Astrocyte (in vitro differentiated cells and primary cell): ENCODE results near the gene POLE3. TPM values are rescaled to one million over a fixed set of nuclear protein-coding genes. Genes with fewer than 3 reads are reported as not detected.

ENCODE experiments used
- DNase-seq: peaks from one replicate; pipeline ENCODE4 v3.0.0-alpha.2; 2010; ENCODE audit warnings: low read depth
- FAIRE-seq: peaks from 2 replicates; lab custom pipeline; 2011; peaks lifted over from hg19 to GRCh38; lab: Jason Lieb, UNC
- H2AFZ ChIP-seq: 2 replicates; pipeline ENCODE4 v1.6.0; 2012; ENCODE audit warnings: low read depth, low read length, inconsistent platforms
- H3K27ac ChIP-seq: 2 replicates; pipeline ENCODE4 v1.5.1; 2011; ENCODE audit warnings: low read depth, low read length, inconsistent platforms
- H3K27me3 ChIP-seq: 2 replicates; pipeline ENCODE4 v1.6.0; 2011; ENCODE audit warnings: low read length, inconsistent platforms; ENCODE audit not compliant: insufficient read depth
- H3K36me3 ChIP-seq: 2 replicates; pipeline ENCODE4 v1.5.1; 2011; ENCODE audit warnings: low read length, inconsistent platforms; ENCODE audit not compliant: insufficient read depth
- H3K4me1 ChIP-seq: 2 replicates; pipeline ENCODE4 v1.5.1; 2011; ENCODE audit warnings: low read length, inconsistent platforms; ENCODE audit not compliant: insufficient read depth
- H3K4me2 ChIP-seq: 2 replicates; pipeline ENCODE4 v1.6.0; 2012; ENCODE audit warnings: low read length, inconsistent platforms
- H3K4me3 ChIP-seq: 2 replicates; pipeline ENCODE4 v1.5.1; 2011; ENCODE audit warnings: low read depth, mild to moderate bottlenecking, low read length, inconsistent platforms; ENCODE audit not compliant: insufficient read depth
- H3K79me2 ChIP-seq: 2 replicates; pipeline ENCODE4 v1.6.0; 2012; ENCODE audit warnings: mild to moderate bottlenecking, low read length, inconsistent platforms; ENCODE audit not compliant: insufficient read depth
- H3K9ac ChIP-seq: 2 replicates; pipeline ENCODE4 v1.6.0; 2012; ENCODE audit warnings: mild to moderate bottlenecking, low read length, inconsistent platforms
- H3K9me3 ChIP-seq: 2 replicates; pipeline ENCODE4 v1.5.1; 2012; ENCODE audit warnings: low read depth, mild to moderate bottlenecking, low read length, inconsistent platforms; ENCODE audit not compliant: insufficient read depth
- H4K20me1 ChIP-seq: 2 replicates; pipeline ENCODE4 v1.6.0; 2012; ENCODE audit warnings: low read length, inconsistent platforms; ENCODE audit not compliant: insufficient read depth
- H3K27ac Mint-ChIP-seq: one replicate; pipeline ENCODE4 v1.8.0; 2021; ENCODE audit warnings: mild to moderate bottlenecking, mixed read lengths; ENCODE audit not compliant: unreplicated experiment
- H3K27me3 Mint-ChIP-seq: one replicate; pipeline ENCODE4 v1.8.0; 2021; ENCODE audit warnings: low read depth, mixed read lengths; ENCODE audit not compliant: unreplicated experiment
- H3K36me3 Mint-ChIP-seq: one replicate; pipeline ENCODE4 v1.8.0; 2021; ENCODE audit warnings: low read depth, mixed read lengths; ENCODE audit not compliant: unreplicated experiment
- H3K4me1 Mint-ChIP-seq: one replicate; pipeline ENCODE4 v1.8.0; 2021; ENCODE audit warnings: low read depth, mixed read lengths; ENCODE audit not compliant: unreplicated experiment
- H3K4me3 Mint-ChIP-seq: one replicate; pipeline ENCODE4 v1.8.0; 2021; ENCODE audit warnings: mild to moderate bottlenecking, moderate library complexity, mixed read lengths; ENCODE audit not compliant: unreplicated experiment
- H3K9me3 Mint-ChIP-seq: one replicate; pipeline ENCODE4 v1.8.0; 2021; ENCODE audit warnings: mild to moderate bottlenecking, mixed read lengths; ENCODE audit not compliant: unreplicated experiment
- EZH2 ChIP-seq: IDR thresholded peaks from 2 replicates; pipeline ENCODE4 v1.6.1; 2012; ENCODE audit warnings: mild to moderate bottlenecking, low read length, inconsistent platforms; ENCODE audit not compliant: insufficient read depth
- total RNA-seq: library from RNA; stranded (reverse); gene quantifications from 2 replicates; pipeline ENCODE4 v1.2.1, GENCODE V29; 2021
- TF ChIP-seq, protein P1 (sequence below): IDR thresholded peaks from 2 replicates; pipeline ENCODE4 v1.5.1; 2011; ENCODE audit warnings: low read depth, mild to moderate bottlenecking, inconsistent platforms, low read length, moderate library complexity; ENCODE audit not compliant: insufficient read depth

The POLE3 gene
- total RNA-seq, 1 donor from 2014 or later, result 36.6 TPM

DNA sequence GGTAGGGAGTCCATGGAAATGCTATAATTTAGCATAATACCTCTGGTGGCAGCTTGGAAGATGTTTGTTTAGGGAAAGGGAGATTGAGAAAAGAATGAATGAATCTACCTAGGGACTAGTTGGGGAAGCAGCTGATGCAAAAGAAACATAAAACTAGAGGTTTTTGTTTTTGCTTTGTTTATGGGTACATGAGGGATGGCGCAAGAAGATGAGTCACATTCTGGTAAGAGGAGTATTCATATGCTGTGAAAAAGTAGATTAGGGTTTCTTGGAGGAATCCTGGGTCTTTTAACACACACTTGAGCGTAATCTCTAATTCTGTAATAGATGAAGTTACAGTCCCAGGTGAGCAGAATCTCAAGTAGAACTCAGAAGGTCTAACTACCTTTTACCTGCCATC, 17.2 kb upstream of the POLE3 start:
- DNase-seq (no peak), FAIRE-seq (no peak)
- H3K4me1 ChIP-seq, result no peaks in the 10 kb centered on the region
- H4K20me1 ChIP-seq, result no peaks in the 10 kb centered on the region
- no peak overlapping the region for H3K9ac ChIP-seq
- no peak overlapping the region for H2AFZ ChIP-seq
- Mint-ChIP-seq H3K27me3 (peaks cover 40% of the 10 kb centered on the region), H3K4me1 (peaks cover 2% of the 10 kb centered on the region), H3K27ac (no peak overlapping the region), H3K4me3 (no peak overlapping the region), H3K36me3 (no peaks in the 10 kb centered on the region), H3K9me3 (no peaks in the 10 kb centered on the region)
- TF ChIP-seq EZH2, result no peak
- TF ChIP-seq, protein P1, sequence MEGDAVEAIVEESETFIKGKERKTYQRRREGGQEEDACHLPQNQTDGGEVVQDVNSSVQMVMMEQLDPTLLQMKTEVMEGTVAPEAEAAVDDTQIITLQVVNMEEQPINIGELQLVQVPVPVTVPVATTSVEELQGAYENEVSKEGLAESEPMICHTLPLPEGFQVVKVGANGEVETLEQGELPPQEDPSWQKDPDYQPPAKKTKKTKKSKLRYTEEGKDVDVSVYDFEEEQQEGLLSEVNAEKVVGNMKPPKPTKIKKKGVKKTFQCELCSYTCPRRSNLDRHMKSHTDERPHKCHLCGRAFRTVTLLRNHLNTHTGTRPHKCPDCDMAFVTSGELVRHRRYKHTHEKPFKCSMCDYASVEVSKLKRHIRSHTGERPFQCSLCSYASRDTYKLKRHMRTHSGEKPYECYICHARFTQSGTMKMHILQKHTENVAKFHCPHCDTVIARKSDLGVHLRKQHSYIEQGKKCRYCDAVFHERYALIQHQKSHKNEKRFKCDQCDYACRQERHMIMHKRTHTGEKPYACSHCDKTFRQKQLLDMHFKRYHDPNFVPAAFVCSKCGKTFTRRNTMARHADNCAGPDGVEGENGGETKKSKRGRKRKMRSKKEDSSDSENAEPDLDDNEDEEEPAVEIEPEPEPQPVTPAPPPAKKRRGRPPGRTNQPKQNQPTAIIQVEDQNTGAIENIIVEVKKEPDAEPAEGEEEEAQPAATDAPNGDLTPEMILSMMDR, result no peak
- no peaks in the 10 kb centered on the region for H3K79me2 ChIP-seq
- H3K27me3 ChIP-seq, result peaks cover 12% of the 10 kb centered on the region
- no peak overlapping the region for H3K27ac ChIP-seq
- H3K4me2 ChIP-seq, result no peak overlapping the region
- H3K36me3 ChIP-seq, result no peaks in the 10 kb centered on the region
- H3K4me3 ChIP-seq, result no peak overlapping the region
- H3K9me3 ChIP-seq, result no peaks in the 10 kb centered on the region

DNA sequence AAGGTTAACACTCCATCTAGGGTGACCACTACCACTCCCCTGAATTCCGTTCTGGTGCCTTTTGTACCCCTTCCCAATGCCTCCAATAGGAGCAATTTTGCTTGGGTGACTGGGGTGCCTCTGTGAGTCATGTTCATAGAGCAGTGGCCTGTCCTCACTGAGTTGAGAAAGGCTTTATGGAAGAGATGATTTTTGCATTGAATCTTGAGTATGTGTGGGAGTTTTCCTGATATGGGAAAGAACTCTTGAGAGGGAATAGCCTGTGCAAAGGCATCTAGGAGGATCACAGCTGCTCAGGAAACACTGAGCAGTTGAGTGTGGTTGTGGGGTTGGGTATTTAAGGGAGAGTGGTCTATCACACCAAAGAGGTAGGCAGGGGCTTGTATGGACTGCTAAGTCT, 16.2 kb upstream of the POLE3 start:
- H3K27ac ChIP-seq, result no peak overlapping the region
- Mint-ChIP-seq H3K36me3 (no peaks in the 10 kb centered on the region), H3K4me3 (no peak overlapping the region), H3K27ac (no peak overlapping the region), H3K27me3 (peaks cover 41% of the 10 kb centered on the region), H3K4me1 (peaks cover 2% of the 10 kb centered on the region), H3K9me3 (no peaks in the 10 kb centered on the region)
- no peaks in the 10 kb centered on the region for H3K4me1 ChIP-seq
- no peaks in the 10 kb centered on the region for H3K79me2 ChIP-seq
- H3K36me3 ChIP-seq, result no peaks in the 10 kb centered on the region
- no peak for TF ChIP-seq EZH2
- TF ChIP-seq, protein P1, result no peak
- H3K4me2 ChIP-seq, result no peak overlapping the region
- no peaks in the 10 kb centered on the region for H3K9me3 ChIP-seq
- FAIRE-seq (no peak), DNase-seq (no peak)
- peaks cover 13% of the 10 kb centered on the region for H3K27me3 ChIP-seq
- no peak overlapping the region for H2AFZ ChIP-seq
- H3K9ac ChIP-seq, result no peak overlapping the region
- no peak overlapping the region for H3K4me3 ChIP-seq
- no peaks in the 10 kb centered on the region for H4K20me1 ChIP-seq

DNA sequence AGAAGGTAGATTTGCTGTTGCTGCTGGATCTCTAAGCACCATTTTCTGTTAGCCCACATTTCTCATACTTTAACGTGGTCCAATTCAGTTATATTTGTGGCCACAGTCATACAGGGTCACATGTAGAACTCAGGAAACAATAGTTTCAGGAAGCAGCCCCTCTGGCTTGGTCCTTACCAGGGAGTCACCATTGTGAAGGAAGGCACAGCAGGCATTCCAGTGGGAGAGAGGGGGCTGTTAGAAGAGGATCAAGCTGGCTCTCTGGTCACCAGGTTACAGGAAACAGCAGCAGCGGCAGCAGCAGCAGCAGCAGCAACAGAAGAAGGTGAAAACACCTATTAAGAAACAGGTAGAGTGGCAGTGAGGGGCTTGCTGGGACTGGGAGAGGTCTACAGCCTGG, 14.6 kb upstream of the POLE3 start:
- H3K27me3 Mint-ChIP-seq, result peaks cover 38% of the 10 kb centered on the region
- FAIRE-seq (no peak), DNase-seq (no peak)
- H3K9me3 Mint-ChIP-seq, result no peaks in the 10 kb centered on the region
- Histone ChIP-seq H3K27me3 (peaks cover 13% of the 10 kb centered on the region), H3K9ac (no peak overlapping the region), H3K4me1 (no peaks in the 10 kb centered on the region), H3K27ac (no peak overlapping the region), H3K36me3 (no peaks in the 10 kb centered on the region), H2AFZ (no peak overlapping the region), H4K20me1 (no peaks in the 10 kb centered on the region), H3K79me2 (no peaks in the 10 kb centered on the region), H3K4me3 (no peak overlapping the region), H3K4me2 (no peak overlapping the region), H3K9me3 (no peaks in the 10 kb centered on the region)
- no peaks in the 10 kb centered on the region for H3K36me3 Mint-ChIP-seq
- peaks cover 2% of the 10 kb centered on the region for H3K4me1 Mint-ChIP-seq
- no peak overlapping the region for H3K27ac Mint-ChIP-seq
- no peak for TF ChIP-seq EZH2
- TF ChIP-seq, protein P1, result no peak
- no peak overlapping the region for H3K4me3 Mint-ChIP-seq
